Stimulated activated CD8-positive, alpha-beta memory T cell treated with anti-CD3 and anti-CD28 coated beads, Interleukin-4, amount 100 ng/mL, for 48 hours (primary cell): ENCODE results near the gene LARGE2.
"Not testable (repeated sequence)": the region's sequence is repeated elsewhere in the genome, so short reads cannot be mapped to it uniquely, and the experiment has no call there.

Source experiments
- DNase-seq: peaks from one replicate; pipeline ENCODE4 v3.0.0-alpha.2; 2020

Gene LARGE2

DNA sequence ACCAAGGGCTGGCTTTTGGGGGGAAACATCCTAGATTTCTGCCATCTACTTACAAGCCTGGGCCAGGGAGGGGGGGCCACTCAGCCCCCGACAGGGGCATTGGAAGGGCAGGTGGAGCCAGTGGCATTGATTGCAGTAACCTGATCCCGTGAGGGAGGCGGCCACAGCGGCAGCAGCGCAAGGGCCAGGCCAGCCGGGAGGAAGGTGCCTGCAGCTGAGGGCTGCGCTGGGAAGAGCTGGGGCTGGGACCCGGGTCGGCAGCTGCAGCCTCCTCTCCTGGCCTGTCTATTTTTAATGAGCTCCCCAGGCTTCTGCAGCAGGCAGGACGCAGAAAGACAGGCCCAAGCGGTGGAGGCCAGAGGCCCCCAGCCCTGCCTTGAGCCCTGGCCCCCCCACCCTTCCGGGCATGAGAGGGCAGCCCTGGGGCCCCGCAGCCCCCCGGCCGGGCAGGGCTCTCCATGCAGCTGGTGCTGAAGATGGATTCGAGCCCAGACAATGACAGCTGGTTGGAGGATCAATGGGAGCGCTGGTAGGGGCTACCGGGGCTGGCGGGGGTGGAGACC is 26.0 kb upstream of the LARGE2 start:
- DNase-seq, result no peak

DNA sequence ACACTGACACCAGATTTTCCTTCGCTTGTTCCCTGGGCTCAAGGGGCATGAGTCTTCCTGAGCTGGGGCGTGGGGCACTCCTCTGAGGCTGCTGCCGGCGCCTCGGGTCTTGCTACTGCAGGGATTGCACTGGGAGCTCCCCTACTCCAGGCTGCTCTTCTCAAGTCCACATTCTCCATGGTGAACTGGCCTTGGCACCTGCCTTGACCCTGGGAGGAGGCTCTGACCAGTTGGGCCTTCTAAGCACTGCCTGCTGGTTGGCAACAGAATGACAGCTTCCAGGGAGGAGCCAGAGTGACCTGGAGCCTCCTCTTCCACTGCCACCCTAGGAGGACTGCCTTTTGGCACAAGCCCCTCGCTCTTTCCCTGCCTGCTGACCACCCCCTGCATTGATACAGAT is 24.9 kb upstream of the LARGE2 start:
- DNase-seq, result no peak

DNA sequence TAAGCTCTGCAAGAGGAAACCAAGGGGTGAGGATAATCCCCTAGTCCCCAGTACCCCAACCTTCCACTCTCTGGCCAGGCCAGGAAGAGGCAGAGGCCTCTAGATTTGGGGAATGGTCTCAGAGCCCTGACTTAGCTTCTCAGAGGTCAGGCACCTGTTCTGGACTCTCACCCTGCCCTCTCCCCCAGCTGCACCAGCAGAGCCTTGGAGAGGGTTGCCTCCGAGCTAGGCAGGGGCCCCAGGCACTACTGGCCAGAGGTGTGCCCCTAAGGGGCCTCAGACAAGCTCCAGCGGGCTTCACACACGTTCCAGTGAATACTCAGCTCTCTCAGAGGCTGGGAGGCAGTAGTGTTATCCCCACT is 23.4 kb upstream of the LARGE2 start:
- no peak for DNase-seq

DNA sequence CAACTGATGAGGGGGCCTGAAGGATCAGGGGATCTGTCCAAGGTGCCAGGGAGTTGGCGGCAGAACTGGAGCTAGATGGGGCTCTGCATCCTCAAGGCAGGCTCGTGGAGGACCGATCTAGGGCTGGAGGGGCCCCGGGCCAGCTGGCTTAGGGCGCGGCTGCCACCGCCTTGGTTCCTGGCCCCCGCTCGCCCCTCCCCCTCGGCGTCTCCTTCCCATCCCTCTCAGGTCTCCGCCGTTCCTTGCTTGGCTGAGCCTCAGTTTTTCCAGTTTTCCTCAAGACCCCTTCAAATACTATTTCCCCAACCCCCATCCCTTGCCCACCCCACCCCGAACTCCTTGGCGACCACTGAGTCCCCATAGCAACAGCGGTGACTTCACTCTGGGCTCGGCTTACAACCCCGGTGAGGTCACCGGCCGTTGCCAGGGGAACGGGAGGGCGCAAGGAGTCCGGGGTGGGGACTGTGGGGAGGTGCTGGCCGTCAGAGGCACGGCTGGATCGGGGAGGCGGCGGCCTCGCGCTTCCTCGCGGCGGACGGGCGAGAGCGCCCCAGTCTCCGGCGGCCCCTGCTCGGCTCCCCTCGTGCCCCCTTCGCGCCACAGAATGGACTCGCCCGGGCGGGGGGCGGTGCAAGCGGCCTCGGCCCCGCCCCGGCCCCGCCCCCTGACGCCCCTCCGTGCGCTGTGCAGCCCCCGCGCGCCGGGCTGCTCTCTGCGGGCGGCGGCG is 22.8 kb upstream of the LARGE2 start:
- peak; percentile 83 for DNase-seq

DNA sequence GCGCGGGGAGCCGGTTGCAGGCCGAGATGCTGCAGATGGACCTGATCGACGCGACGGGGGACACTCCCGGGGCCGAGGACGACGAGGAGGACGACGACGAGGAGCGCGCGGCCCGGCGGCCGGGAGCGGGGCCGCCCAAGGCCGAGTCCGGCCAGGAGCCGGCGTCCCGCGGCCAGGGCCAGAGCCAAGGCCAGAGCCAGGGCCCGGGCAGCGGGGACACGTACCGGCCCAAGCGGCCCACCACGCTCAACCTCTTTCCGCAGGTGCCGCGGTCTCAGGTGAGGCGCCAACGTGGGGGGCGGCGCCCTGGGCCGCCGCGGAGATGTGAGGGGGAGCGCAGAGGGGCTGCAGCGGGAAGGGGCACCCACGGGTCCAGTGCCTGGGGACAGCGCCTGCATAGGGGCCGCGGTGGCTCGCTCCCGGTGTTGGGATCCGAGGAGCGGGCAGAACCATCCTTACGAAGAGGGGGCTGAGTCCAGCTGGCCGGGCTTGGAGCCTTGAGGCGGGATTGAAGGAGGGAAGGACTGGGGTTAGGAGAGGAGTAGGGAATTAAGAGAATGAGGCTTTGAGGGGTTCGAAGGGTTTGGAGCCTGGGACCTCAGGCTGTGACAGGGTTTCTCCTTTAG is 22.2 kb upstream of the LARGE2 start:
- not testable (repeated sequence) for DNase-seq

DNA sequence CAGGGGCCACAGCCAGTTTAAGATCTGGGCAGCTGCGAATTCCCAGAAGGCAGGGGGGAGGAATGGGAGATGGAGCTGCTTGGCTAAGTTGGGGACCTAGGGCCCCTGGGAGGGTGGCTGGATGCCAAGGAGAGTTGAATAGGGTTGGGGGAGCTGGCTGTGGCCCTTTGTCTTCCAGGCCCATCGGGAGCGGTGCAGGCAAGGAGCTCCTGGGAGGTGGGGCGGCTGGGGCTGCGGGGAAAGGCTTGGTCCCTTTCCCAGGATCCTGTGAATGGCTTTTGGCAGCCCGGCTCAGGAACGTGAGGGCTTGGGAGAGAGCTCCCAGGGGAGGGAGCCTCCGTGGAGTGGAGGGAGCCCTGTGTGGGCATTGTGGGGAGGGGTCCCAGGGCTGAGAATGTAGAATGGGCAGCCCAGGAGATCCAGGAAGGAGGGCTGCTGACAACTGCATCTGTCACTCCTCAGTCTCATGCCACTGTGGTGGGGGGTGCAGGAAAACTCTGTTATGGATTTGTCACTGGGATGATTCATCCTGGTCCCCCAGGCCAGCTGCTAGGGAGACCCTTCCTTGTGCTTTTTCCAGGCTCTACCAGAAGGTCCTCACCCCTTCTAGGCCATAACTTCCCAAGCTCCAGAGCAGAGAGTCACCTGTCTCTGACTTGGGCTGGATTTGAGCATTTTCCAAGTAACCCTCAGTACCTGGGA is 21.4 kb upstream of the LARGE2 start:
- no peak for DNase-seq

DNA sequence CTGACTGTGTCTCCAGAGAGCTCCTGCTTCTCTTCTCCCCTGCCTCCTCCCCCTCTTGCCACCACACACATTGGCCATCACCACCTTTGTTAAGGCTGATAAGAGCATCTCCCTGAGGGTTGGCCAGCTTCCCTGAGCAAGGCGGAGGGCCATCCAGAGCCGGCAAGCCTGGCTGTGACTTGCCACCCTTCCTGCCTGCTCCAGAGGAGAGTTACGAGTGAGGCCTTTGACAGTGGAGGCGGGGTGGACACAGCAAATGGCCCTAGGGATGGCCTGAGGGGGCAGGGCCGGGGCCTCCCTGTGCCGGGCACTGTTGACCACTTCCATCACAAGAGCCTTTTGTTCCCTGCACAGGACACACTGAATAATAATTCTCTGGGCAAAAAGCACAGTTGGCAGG is 20.8 kb upstream of the LARGE2 start:
- no peak for DNase-seq

DNA sequence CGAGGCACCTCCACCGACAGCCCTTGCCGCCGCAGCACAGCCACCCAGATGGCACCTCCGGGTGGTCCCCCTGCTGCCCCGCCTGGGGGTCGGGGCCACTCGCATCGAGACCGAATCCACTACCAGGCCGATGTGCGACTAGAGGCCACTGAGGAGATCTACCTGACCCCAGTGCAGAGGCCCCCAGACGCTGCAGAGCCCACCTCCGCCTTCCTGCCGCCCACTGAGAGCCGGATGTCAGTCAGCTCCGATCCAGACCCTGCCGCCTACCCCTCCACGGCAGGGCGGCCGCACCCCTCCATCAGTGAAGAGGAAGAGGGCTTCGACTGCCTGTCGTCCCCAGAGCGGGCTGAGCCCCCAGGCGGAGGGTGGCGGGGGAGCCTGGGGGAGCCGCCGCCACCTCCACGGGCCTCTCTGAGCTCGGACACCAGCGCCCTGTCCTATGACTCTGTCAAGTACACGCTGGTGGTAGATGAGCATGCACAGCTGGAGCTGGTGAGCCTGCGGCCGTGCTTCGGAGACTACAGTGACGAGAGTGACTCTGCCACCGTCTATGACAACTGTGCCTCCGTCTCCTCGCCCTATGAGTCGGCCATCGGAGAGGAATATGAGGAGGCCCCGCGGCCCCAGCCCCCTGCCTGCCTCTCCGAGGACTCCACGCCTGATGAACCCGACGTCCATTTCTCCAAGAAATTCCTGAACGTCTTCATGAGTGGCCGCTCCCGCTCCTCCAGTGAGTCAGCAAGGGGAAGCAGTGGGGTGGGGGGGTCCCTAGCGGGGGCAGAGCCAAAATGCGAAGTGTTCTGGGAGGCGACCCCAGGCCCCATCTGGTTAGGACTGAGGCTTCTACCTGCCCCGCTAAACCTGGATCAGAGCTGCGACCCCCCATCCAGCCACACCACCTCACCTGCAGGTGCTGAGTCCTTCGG is 19.7 kb upstream of the LARGE2 start:
- no peak for DNase-seq

DNA sequence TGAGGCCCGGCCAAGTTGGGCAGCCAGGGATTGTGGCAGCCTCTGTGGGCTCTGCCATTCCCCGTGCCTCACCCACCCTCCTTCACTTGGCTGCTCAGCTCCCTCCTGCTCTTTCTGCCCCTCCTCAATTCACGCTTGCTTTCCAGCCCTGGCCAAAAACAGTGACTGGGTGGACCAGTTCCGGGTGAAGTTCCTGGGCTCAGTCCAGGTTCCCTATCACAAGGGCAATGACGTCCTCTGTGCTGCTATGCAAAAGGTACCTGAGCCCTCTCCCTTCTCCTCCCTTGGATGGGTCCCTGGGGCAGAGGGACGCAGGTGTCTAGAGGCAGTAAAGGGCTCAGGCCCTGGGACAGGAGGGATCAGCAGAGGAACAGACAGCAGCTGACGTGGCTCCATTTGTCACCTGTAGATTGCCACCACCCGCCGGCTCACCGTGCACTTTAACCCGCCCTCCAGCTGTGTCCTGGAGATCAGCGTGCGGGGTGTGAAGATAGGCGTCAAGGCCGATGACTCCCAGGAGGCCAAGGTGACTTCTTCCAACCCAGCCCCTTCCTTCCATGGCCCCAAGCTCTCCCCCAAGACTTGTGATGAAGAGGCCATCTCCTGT is 18.0 kb upstream of the LARGE2 start:
- no peak for DNase-seq

DNA sequence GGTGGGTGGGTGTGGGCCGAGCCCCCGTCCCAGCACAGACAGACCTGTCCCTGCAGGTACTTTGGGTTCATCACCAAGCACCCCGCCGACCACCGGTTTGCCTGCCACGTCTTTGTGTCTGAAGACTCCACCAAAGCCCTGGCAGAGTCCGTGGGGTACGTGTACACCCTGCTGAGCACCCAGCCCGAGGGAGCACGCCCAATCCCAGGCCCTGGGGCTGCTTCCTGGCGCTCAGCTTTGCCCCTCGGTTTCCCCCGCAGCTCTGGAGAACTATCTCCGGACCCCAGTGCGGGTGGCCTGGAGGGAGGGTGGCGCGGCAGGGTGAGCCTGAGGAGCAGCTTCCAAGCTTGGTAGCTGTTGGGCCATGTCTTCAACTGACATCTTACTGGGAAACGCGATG is 17.4 kb upstream of the LARGE2 start:
- no peak for DNase-seq

DNA sequence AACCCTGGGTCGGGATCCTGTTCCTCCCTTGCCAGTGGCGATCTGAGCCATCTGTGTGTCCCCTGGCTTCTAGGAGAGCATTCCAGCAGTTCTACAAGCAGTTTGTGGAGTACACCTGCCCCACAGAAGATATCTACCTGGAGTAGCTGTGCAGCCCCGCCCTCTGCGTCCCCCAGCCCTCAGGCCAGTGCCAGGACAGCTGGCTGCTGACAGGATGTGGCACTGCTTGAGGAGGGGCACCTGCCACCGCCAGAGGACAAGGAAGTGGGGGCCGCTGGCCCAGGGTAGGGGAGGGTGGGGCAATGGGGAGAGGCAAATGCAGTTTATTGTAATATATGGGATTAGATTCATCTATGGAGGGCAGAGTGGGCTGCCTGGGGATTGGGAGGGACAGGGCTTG is 16.9 kb upstream of the LARGE2 start:
- DNase-seq, result not testable (repeated sequence)

DNA sequence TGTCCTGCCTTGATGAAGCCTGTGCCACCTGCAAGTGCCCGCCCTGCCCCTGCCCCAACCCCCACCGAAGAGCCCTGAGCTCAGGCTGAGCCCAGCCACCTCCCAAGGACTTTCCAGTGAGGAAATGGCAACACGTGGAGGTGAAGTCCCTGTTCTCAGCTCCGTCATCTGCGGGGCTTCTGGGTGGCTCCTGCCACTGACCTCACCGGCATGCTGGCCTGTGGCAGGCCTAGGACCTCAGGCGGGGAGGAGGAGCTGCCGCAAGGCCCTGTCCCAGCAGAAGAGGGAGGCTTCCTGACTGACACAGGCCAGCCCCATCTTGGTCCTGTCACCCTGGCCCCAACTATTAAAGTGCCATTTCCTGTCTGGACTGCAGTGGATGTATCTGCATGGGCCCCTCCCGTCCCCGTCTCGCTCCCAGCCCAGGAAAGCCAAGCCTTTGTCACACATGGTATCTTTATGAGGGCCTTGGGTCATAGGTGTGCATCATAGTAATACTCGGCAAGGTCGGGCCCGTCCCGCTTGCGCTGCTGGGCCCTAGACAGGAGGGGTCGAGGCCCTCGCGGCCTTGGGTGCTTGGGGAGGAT is 16.3 kb upstream of the LARGE2 start:
- no peak for DNase-seq

DNA sequence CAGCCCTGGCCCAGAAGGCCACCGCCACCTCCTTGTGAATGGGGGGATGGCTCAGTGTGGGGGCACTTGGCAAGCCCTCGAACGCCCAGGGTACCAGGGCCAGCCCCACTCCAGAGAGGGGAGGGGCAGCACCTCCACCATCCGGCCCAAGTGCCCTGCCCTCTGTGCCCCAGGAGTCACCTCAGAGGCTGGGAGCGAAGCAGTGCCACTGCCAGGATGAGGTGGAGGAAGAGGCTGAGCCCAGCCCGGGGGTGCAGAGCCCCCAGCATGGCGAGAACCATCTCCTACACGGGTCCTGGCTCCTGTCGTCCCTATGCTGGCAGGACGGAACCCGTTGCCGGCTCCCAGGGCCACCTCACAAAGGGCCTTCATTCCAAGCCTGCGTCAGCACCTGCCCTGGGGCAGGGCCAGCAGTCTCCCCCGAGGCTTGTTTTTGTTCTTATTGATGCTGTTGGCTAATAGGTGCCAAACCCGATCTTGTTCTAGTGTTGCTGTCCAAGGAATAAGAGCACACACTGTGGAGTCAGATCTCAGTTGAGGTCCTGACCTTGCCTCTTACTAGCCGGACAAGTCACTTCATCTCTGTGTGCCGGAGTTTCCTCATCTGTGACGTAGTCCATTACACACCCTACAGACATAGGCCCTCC is 15.4 kb upstream of the LARGE2 start, which contains the start of gene FREY1:
FREY1 (minus strand) TSS at position 307 of the 647 bp plus-strand sequence; CDS start at position 281, 26 bp downstream.
- no peak for DNase-seq

DNA sequence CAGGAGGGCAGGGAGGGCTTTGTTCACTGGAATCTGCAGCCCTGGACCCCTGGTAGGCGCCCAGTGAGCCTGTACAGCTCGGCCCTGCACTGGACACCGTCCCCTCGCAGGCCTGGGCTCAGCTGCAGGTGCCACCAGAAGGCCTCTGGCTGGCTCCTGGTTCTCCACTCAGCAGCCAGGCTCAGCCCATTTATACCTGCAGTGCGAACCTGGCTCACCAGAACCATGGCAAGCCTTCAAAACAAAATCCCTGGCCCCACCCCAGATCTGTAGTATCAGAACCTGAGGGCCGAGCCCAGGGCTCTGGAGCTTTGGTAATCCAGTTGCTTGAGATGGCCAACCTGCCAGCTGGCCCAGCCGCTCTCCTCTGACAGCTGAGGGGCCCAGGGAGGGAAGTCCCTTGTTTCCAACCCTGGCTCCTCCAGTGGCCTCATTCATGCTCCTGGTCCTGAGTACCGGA is 14.5 kb upstream of the LARGE2 start:
- no peak for DNase-seq

DNA sequence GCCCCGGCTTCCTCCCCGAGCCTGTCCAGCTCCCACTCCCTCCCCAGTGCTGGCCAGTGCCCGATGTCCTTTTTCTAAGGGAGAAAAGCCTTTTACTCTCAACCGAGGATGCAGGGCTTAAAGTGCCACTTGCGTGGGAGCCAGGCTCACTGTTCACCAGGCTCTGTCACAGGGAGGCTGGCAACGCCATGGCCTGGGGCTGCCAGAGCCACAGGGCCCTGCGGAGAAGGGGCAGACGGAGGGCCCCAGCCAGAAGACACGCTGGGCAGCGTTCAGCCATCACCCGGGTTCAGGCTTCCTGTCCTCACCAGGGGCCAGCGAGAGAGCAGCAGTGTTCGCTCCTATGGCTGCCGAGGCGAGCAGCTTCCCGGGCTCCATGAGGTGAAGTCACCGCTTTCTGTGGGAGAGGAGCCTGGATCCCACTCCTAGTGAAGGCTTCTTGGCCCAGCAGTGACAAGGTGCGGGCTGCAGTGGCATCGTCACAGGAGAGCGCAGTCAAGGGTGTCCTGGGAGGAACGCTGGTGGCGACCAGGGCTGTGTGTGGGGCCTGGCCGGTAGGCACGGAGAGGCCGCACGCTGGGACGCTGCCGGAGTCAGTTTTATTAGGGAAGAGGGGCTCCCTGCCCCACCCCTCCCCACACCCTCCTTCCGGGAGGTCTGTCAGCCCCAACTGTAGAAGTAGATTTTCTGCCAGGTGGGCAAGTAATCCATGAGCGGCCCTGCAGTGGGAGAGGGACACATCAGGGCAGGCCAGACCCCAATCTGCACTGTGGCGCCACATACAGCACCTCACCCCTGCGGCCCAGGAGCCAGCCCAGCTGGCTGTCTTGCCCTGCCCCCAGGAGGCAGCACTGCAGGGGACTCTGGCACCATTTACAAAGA is 12.6 kb upstream of the LARGE2 start:
- DNase-seq, result no peak

DNA sequence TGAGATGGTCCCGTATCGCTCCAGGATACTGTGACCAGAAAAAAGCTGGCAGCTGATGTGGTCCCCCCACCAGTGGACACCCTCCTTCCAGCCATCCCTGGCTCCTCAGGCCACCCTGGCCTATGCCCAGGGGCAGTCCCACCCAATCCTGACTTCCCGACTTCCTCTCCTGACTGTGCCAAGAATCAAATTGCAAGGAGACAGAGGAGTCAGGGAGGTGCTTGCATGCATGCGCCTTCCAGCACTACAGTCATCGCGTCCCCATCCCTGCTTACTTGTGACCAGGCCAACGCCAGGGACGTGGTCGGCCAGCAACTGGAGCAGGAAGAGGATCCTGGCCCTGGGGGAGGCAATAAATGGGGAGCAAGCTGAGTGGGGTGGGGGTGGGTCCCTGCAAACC is 11.8 kb upstream of the LARGE2 start:
- no peak for DNase-seq

DNA sequence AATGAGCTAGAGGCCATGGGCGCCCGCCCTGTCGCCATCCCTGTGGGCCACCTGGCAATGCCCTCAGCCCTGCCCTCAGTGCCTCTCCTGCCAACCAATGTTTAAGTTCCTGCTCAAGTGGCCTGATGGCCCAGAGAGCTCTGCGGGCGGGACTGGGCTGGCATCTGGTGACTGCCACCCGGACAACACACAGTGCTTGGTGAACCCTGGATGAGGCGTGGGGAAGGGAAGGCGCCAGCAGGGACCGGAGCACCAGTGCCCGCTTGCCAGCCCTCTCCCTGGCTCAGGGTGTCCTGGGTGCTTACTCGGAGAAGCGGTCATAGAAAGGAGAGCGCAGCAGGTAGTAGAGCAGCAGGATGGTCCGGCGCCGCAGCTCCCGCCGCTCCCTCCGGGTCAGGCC is 8.9 kb upstream of the LARGE2 start:
- DNase-seq, result no peak

DNA sequence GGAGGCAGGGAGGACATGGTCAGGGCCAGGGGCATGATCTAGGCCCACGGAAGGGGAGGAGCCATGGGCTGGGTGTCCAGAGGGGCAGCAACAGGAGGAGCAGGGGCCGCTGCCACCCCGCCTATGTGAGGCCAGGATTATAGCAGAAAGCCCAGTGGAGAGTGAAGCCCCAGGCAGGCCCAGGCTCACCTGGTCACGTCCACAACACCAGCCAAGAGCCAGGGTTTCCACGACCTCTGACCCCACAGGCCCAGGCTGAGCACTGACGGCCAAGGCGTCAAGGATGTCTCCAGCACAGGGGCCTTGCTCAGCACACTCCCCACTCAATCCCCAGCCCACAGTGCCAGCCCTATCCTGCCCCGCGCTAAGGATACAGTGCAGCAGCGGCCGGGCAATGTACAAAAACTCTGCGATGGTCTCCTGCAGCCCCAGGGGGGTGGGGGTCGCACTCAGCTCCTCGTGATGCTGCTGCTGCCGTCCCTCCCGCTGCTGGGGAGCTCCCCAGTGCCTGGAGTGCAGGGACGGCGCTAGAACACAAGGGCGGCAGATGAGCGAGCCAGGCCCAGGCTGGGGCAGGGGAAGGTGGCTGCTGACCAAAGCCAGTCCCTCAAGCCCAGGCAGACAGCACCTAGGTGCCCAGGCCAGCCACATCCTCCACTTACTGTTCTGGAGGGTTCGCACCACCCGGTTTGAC is 8.4 kb upstream of the LARGE2 start:
- DNase-seq, result no peak

DNA sequence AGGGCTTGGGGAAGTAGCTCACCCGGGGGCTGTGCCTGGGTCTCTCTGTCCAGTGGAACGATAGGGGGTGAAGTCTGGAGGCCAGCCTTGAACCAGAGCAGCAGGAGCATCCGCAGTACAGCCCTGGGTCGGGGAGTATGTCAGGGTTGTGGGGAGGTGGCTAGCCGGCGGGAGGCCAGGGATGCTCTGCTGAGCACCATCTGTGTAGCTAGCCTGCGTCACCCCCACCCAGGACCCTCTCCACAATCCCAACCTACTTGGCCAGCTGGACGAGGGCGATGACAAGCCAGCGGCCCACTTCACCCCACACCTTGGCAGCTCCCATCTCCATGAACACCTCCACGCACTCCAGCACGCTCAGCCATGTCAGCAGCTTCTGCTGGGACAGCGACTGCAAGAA is 7.0 kb upstream of the LARGE2 start:
- no peak for DNase-seq

DNA sequence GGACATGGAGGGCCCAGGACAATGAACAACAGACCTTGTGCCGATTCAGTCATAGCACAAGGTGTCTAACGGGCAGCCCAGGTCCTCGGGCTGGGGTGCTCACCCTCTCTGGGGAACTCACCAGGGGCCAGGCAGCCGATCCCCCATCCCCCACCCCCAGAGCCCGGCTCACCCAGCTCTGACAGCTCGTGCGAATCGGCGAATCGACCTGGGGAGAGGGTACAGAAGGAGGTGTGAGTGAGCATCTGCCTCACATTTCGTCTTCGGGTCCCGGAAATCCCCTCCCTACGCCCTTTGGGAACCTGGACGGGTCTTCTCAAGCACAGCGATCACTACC is 5.2 kb upstream of the LARGE2 start:
- no peak for DNase-seq
